CD8-positive, alpha-beta memory T cell (primary cell): ENCODE results near the gene PHF20. TPM values are rescaled to one million over a fixed set of nuclear protein-coding genes. Genes with fewer than 3 reads are reported as not detected.
"Not testable (repeated sequence)": the region's sequence is repeated elsewhere in the genome, so short reads cannot be mapped to it uniquely, and the experiment has no call there.

Source experiments
- CTCF ChIA-PET: fragments of 350-600 bp; sonication (Branson Sonifier 250); formaldehyde crosslinking; loops from one replicate; lab custom pipeline; 2021; ENCODE audit warnings: antibody characterized with exemption; lab: Charles Lee
- POLR2A ChIA-PET: fragments of 350-600 bp; sonication (Branson Sonifier 250); formaldehyde crosslinking; loops from one replicate; lab custom pipeline; 2021; ENCODE audit warnings: antibody characterized with exemption; lab: Charles Lee
- DNase-seq, 5 donors: peaks; one replicate each; pipeline versions ENCODE4 v3.0.0 to v3.0.0-alpha.2; 2020 to 2022; ENCODE audit warnings: mixed read lengths in 1 of 5
- H3K27ac ChIP-seq: one replicate; pipeline ENCODE4 v1.7.0; 2013; ENCODE audit warnings: low read depth, mild to moderate bottlenecking, low read length, moderate library complexity
- H3K27me3 ChIP-seq: 2 replicates; pipeline ENCODE4 v1.7.0; 2013; ENCODE audit warnings: low read length, mild to moderate bottlenecking; ENCODE audit not compliant: insufficient read depth, poor library complexity, severe bottlenecking
- H3K36me3 ChIP-seq: 2 replicates; pipeline ENCODE4 v1.7.0; 2013; ENCODE audit warnings: mild to moderate bottlenecking, low read length, moderate library complexity; ENCODE audit not compliant: insufficient read depth
- H3K4me1 ChIP-seq: 2 replicates; pipeline ENCODE4 v1.7.0; 2013; ENCODE audit warnings: mild to moderate bottlenecking, low read length, moderate library complexity; ENCODE audit not compliant: insufficient read depth
- H3K4me3 ChIP-seq: 2 replicates; pipeline ENCODE4 v1.7.0; 2013; ENCODE audit warnings: mild to moderate bottlenecking, low read length
- H3K9me3 ChIP-seq: 2 replicates; pipeline ENCODE4 v1.7.0; 2013; ENCODE audit warnings: mild to moderate bottlenecking, low read length
- H3K27ac Mint-ChIP-seq, 8 donors: one replicate each; pipeline ENCODE4 v1.8.0; 2020 to 2021; ENCODE audit warnings: mixed read lengths in 8 of 8, mild to moderate bottlenecking in 6 of 8, inconsistent platforms in 3 of 8, moderate library complexity in 3 of 8
- H3K27me3 Mint-ChIP-seq, 2 donors: one replicate each; pipeline ENCODE4 v1.8.0; 2020 to 2021; ENCODE audit warnings: mixed read lengths in 2 of 2, mild to moderate bottlenecking in 1 of 2, moderate library complexity in 1 of 2
- H3K36me3 Mint-ChIP-seq, 3 donors: one replicate each; pipeline ENCODE4 v1.8.0; 2020 to 2021; ENCODE audit warnings: mixed read lengths in 3 of 3, inconsistent platforms in 1 of 3, mild to moderate bottlenecking in 1 of 3
- H3K4me1 Mint-ChIP-seq, 3 donors: one replicate each; pipeline ENCODE4 v1.8.0; 2020 to 2021; ENCODE audit warnings: mixed read lengths in 3 of 3, inconsistent platforms in 1 of 3, mild to moderate bottlenecking in 1 of 3
- H3K4me3 Mint-ChIP-seq, 7 donors: one replicate each; pipeline ENCODE4 v1.8.0; 2020 to 2021; ENCODE audit warnings: mixed read lengths in 7 of 7, mild to moderate bottlenecking in 6 of 7, moderate library complexity in 4 of 7, inconsistent platforms in 2 of 7
- H3K9me3 Mint-ChIP-seq, 5 donors: one replicate each; pipeline ENCODE4 v1.8.0; 2020 to 2022; ENCODE audit warnings: mixed read lengths in 5 of 5, mild to moderate bottlenecking in 3 of 5, moderate library complexity in 2 of 5, inconsistent platforms in 1 of 5
- polyA plus RNA-seq: library from polyadenylated mRNA; unstranded; fragments of 300-500 nt; fragmentation: Illumina TruSeq; gene quantifications from one replicate; pipeline ENCODE4 v1.2.3, GENCODE V29; 2021
- total RNA-seq, 2 experiments: library from RNA; stranded (reverse); gene quantifications; one replicate each; pipeline ENCODE4 v1.2.3, GENCODE V29; 2021

The PHF20 gene
- total and polyA plus RNA-seq, 3 experiments from 2014 or later: 53.9 to 124 (median 54.3) TPM

- Mint-ChIP-seq H3K27me3 (peaks cover 0 to 5% of the 10 kb centered on the region in 2 donors), H3K27ac (peak within 1 kb of the TSS; percentile 97 to 100 (median 100)), H3K4me1 (peaks cover 46 to 60% (median 55%) of the 10 kb centered on the region in 3 donors), H3K9me3 (peaks cover 0 to 2% (median 0%) of the 10 kb centered on the region in 5 donors), H3K4me3 (peak within 1 kb of the TSS; percentile 95 to 100 (median 99)), H3K36me3 (peaks cover 17 to 53% (median 28%) of the 10 kb centered on the region in 3 donors)
- ChIA-PET CTCF (interaction anchor here (0.8 to 4.6 kb wide), 26 partner anchors 12 to 287 kb away, joined by 3 to 90 read pairs (median 4); partner anchors contain the start of genes CEP250, PHF20 and SCAND1), POLR2A (interaction anchor here (0.6 to 7.1 kb wide), 28 partner anchors 8 to 719 kb away, joined by 3 to 337 read pairs (median 4); partner anchors contain the start of genes CEP250, CPNE1, ERGIC3 and NFS1)
- H3K36me3 ChIP-seq: peaks cover 18% of the 10 kb centered on the region
- H3K4me3 ChIP-seq: peak within 1 kb of the TSS; percentile 91
- peak within 1 kb of the TSS; percentile 99 for H3K27ac ChIP-seq
- peaks cover 50% of the 10 kb centered on the region for H3K4me1 ChIP-seq
- no peaks in the 10 kb centered on the region for H3K27me3 ChIP-seq
- DNase-seq: peak; percentile 98 to 100 (median 99)
- no peaks in the 10 kb centered on the region for H3K9me3 ChIP-seq
These were observed 29.7 kb upstream of the PHF20 start, which contains the start of gene RBM39 for GRCh38 chr20:35741892-35742740. Gene RBM39 (minus strand): TSS chr20:35742260. CDS start chr20:35740874, 1,386 bp downstream.

- POLR2A ChIA-PET: interaction anchor here (0.5 to 7.1 kb wide), 20 partner anchors 8 to 252 kb away, joined by 3 to 337 read pairs (median 4); partner anchors contain the start of genes CPNE1, ERGIC3, NFS1 and PHF20
- H3K4me3 ChIP-seq: peak overlapping the region; percentile 77
- H3K27ac ChIP-seq: peak overlapping the region; percentile 94
- peaks cover 0 to 2% (median 0%) of the 10 kb centered on the region in 5 donors for H3K9me3 Mint-ChIP-seq
- peaks cover 0 to 5% of the 10 kb centered on the region in 2 donors for H3K27me3 Mint-ChIP-seq
- H3K27ac Mint-ChIP-seq: peak overlapping the region; percentile 97 to 100 (median 100)
- H3K4me1 ChIP-seq: peaks cover 47% of the 10 kb centered on the region
- H3K27me3 ChIP-seq: no peaks in the 10 kb centered on the region
- H3K36me3 ChIP-seq: peaks cover 17% of the 10 kb centered on the region
- H3K4me3 Mint-ChIP-seq: peak overlapping the region; percentile 95 to 100 (median 99)
- H3K36me3 Mint-ChIP-seq: peaks cover 17 to 47% (median 28%) of the 10 kb centered on the region in 3 donors
- H3K9me3 ChIP-seq: no peaks in the 10 kb centered on the region
- peak in 2 of 5 donors; percentile 29 to 49 for DNase-seq
- H3K4me1 Mint-ChIP-seq: peaks cover 46 to 55% (median 54%) of the 10 kb centered on the region in 3 donors
- CTCF ChIA-PET: interaction anchor here (0.6 to 4.6 kb wide), 26 partner anchors 11 to 288 kb away, joined by 3 to 90 read pairs (median 4); partner anchors contain the start of genes CEP250, PHF20 and SCAND1
These were observed 28.9 kb upstream of the PHF20 start for GRCh38 chr20:35742741-35743523.

GRCh38 chr20:35743693-35744491 lies 27.9 kb upstream of the PHF20 start:
- peaks cover 37% of the 10 kb centered on the region for H3K4me1 ChIP-seq
- DNase-seq: no peak
- Mint-ChIP-seq H3K4me3 (peak overlapping the region; percentile 95 to 100 (median 99)), H3K36me3 (peaks cover 11 to 37% (median 19%) of the 10 kb centered on the region in 3 donors), H3K4me1 (peaks cover 36 to 45% (median 45%) of the 10 kb centered on the region in 3 donors), H3K9me3 (peaks cover 0 to 2% (median 0%) of the 10 kb centered on the region in 5 donors), H3K27ac (peak overlapping the region; percentile 97 to 100 (median 100)), H3K27me3 (peaks cover 0 to 5% of the 10 kb centered on the region in 2 donors)
- H3K27ac ChIP-seq: peak overlapping the region; percentile 94
- ChIA-PET POLR2A (interaction anchor here (0.5 to 7.1 kb wide), 10 partner anchors 9 to 760 kb away, joined by 4 to 337 read pairs (median 5); partner anchors contain the start of genes CPNE1, NFS1, PHF20 and RBM12), CTCF (interaction anchor here (1.0 to 4.6 kb wide), 6 partner anchors 12 to 210 kb away, joined by 3 to 90 read pairs (median 9); partner anchors contain the start of genes PHF20 and SCAND1)
- H3K4me3 ChIP-seq: peak overlapping the region; percentile 77
- peaks cover 7% of the 10 kb centered on the region for H3K36me3 ChIP-seq
- no peaks in the 10 kb centered on the region for H3K27me3 ChIP-seq
- H3K9me3 ChIP-seq: no peaks in the 10 kb centered on the region

GRCh38 chr20:35744492-35744841 lies 27.3 kb upstream of the PHF20 start:
- ChIA-PET CTCF (interaction anchor here (1.2 to 4.6 kb wide), 4 partner anchors 12 to 210 kb away, joined by 3 to 90 read pairs (median 13); partner anchors contain the start of genes PHF20 and SCAND1), POLR2A (interaction anchor here (0.5 to 7.1 kb wide), 8 partner anchors 10 to 210 kb away, joined by 4 to 337 read pairs (median 4); partner anchors contain the start of genes CPNE1, NFS1, PHF20 and RBM12)
- peaks cover 33 to 40% (median 39%) of the 10 kb centered on the region in 3 donors for H3K4me1 Mint-ChIP-seq
- H3K27ac ChIP-seq: peak overlapping the region; percentile 94
- H3K4me1 ChIP-seq: peaks cover 32% of the 10 kb centered on the region
- H3K27me3 ChIP-seq, DNase-seq, H3K9me3 ChIP-seq, H3K9me3 Mint-ChIP-seq, H3K27me3 Mint-ChIP-seq, H3K36me3 ChIP-seq: not testable (repeated sequence)
- peak overlapping the region; percentile 95 to 100 (median 99) for H3K4me3 Mint-ChIP-seq
- peak overlapping the region; percentile 97 to 100 (median 100) for H3K27ac Mint-ChIP-seq
- peaks cover 8 to 33% (median 16%) of the 10 kb centered on the region in 3 donors for H3K36me3 Mint-ChIP-seq
- H3K4me3 ChIP-seq: peak overlapping the region; percentile 77

- no peaks in the 10 kb centered on the region for H3K27me3 ChIP-seq
- POLR2A ChIA-PET: interaction anchor here (1.0 kb wide), 1 partner anchor 8 kb away, joined by 3 read pairs; the partner anchor contains the start of gene RBM39
- no peaks in the 10 kb centered on the region for H3K9me3 Mint-ChIP-seq
- no peak overlapping the region for H3K27ac Mint-ChIP-seq
- no peak overlapping the region for H3K27ac ChIP-seq
- H3K4me1 ChIP-seq: no peaks in the 10 kb centered on the region
- H3K4me1 Mint-ChIP-seq: no peaks in the 10 kb centered on the region
- H3K36me3 ChIP-seq: no peaks in the 10 kb centered on the region
- DNase-seq: no peak
- no peak overlapping the region for H3K4me3 Mint-ChIP-seq
- CTCF ChIA-PET: no interaction called here
- no peaks in the 10 kb centered on the region for H3K36me3 Mint-ChIP-seq
- no peak overlapping the region for H3K4me3 ChIP-seq
- H3K9me3 ChIP-seq: no peaks in the 10 kb centered on the region
- no peaks in the 10 kb centered on the region for H3K27me3 Mint-ChIP-seq
These were observed 21.2 kb upstream of the PHF20 start for GRCh38 chr20:35750611-35751010.

- Histone ChIP-seq H3K27me3 (no peaks in the 10 kb centered on the region), H3K9me3 (no peaks in the 10 kb centered on the region), H3K4me3 (no peak overlapping the region), H3K27ac (no peak overlapping the region), H3K4me1 (no peaks in the 10 kb centered on the region), H3K36me3 (no peaks in the 10 kb centered on the region)
- no peaks in the 10 kb centered on the region for H3K9me3 Mint-ChIP-seq
- ChIA-PET CTCF (interaction anchor here (1.0 to 2.0 kb wide), 2 partner anchors 8 to 13 kb away, joined by 3 to 7 read pairs; partner anchors contain the start of gene RBM39), POLR2A (interaction anchor here (0.6 kb wide), 1 partner anchor 91 kb away, joined by 4 read pairs; no protein-coding TSS in a partner anchor)
- no peak overlapping the region for H3K4me3 Mint-ChIP-seq
- no peak overlapping the region for H3K27ac Mint-ChIP-seq
- H3K27me3 Mint-ChIP-seq: no peaks in the 10 kb centered on the region
- H3K4me1 Mint-ChIP-seq: peaks cover 4 to 7% (median 5%) of the 10 kb centered on the region in 3 donors
- no peaks in the 10 kb centered on the region for H3K36me3 Mint-ChIP-seq
- no peak for DNase-seq
These were observed 15.4 kb upstream of the PHF20 start for GRCh38 chr20:35756404-35756803.
